HG03025 (cell line): ENCODE measurements around the gene MYO10.
"Not testable (repeated sequence)": the region's sequence is repeated elsewhere in the genome, so short reads cannot be mapped to it uniquely, and the experiment has no call there.

ENCODE experiments used
- ATAC-seq: cut with Tn5 transposase; IDR thresholded peaks from one replicate; pipeline ENCODE4 v1.9.1; 2021; ENCODE audit warnings: mild to moderate bottlenecking, moderate library complexity; ENCODE audit not compliant: unreplicated experiment, low FRiP score

Gene MYO10

GRCh38 chr5:16792598-16793275, 143.4 kb downstream of the MYO10 start:
- no peak for ATAC-seq

DNA sequence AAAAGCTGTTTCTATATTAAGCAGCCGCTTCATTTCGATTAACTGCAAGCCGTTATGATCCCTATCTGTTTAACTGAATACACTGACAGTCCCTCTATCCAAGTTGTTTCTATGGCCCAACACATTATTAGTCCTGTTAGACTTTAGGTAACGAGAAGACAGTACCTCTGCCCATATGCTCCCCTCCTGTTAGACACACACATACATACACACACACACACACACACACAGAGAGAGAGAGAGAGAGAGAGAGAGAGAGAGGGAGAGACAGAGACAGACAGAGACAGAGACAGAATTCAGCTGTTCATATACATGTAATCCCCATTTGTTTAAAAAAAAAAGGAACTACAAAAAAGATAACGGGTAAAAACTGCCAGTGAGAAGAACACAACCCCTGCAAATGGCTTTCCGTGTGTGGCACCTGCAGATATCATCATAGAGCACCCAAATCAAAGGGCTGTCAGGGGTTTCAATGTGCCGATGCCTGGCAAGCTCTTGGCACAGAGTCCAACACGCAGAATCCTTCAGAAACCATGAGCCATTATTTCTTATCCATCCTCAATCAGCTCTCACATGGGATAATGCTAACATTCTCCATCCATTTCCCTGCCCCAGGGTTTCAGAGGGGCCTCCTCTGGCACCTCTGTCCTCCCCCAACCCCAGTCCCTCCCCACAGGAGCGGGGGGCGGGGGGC, 144.0 kb downstream of the MYO10 start:
- no peak for ATAC-seq

DNA sequence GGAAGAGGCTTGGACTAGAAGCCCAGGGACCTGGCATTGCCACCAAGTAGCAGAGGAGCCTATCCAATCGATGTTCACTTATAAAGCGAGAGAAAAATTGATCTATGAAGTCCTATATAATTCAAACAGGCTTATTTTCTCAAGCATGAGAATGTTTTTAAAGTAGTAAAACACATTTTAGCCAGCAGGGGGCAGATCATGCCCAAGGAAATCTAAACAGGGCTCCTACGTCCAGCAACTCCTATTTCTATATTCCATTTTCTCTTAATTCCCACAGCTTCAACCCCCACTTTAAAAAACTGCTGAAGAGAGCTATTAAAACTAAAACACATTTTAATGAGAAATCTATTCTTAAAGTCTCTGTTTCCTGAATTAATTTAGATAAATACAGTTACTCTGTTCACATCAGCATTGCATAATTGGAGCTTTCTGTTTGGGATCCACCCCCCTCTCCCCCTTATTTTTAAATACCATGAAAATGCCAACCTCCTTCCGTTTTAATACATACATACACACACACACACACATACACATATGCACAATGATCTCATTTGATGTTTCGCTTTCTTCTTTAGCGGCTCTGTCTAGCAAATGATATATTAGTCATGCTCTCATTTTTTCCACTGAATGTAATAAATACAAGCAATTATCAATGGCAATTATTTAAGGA, 144.9 kb downstream of the MYO10 start:
- ATAC-seq: no peak

DNA sequence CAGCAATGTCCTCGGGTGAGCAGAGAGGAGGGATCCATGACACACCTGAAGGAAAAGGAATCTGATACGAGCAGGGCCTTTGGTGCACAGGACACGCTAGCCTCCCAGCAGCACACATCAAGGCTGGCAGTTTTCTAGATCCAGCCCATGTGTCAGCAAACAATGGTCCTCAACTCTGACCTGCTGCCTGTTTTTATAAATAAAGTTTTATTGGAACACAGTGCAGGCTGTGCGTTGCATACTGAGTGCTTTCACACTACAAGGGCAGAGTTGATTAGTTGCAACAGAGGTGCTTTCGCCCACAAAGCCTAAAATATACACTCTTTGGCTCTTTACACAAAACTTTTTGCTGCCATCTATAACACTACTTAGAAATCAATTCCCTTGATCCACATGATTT, 147.1 kb downstream of the MYO10 start:
- no peak for ATAC-seq

DNA sequence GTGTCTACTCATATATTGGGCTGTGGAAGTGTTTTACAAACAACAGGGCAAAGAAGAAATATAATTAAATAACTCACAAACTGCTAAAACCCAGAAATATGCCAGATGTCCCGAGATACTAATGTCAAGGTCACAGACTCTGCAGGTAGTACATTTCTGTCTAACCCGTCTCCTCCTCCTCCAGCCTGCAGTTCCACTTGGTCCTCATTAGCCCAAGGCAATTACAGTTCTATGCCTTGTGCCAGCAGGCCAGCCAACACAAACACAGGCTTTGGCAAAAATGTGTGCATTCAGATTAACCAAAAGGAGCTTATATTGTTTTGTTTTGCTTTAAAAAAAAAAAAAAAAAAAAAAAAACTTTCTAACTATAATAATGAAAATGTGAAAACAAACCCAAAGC, 148.8 kb downstream of the MYO10 start:
- no peak for ATAC-seq

DNA sequence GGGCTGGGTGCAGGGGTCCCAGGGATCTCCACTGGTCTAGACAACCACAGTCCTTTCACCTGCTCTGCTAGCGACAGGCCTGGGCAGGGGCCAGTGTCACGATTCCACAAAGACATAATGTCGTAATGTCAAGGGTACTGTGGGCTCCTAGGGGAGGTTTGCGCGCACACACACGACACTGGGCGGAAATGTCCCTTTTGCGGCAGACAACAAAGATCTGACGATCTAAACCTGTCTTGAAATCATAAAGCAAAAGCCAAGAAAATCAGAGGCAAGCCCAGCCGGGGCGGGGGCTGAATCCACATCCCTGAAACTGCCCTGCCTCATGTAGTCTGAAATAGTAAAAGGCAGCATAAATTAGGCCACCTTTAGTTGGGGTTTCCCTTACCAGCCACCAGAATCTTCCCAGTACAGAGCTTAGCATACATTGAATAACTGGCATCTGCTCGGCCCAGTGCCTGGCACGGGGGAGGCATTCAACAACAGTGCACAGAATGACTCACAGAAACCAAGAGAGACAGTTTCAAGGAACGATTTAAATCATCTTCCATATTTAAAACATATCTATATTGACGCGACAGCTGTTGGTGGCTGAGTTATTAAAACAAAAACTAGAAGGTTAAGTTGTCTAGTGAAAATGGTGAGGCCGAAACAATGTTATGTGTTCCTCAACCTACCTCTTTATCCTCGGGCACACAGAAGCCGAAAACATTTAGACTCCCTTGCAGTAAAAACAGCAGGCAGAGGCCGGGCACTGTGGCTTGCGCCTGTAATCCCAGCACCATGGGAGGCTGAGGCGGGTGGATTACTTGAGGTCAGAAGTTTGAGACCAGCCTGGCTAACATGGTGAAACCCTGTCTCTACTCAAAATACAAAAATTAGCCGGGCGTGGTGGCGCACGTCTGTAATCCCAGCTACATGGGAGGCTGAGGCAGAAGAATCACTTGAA, 151.0 kb downstream of the MYO10 start:
- ATAC-seq: peak; percentile 69

DNA sequence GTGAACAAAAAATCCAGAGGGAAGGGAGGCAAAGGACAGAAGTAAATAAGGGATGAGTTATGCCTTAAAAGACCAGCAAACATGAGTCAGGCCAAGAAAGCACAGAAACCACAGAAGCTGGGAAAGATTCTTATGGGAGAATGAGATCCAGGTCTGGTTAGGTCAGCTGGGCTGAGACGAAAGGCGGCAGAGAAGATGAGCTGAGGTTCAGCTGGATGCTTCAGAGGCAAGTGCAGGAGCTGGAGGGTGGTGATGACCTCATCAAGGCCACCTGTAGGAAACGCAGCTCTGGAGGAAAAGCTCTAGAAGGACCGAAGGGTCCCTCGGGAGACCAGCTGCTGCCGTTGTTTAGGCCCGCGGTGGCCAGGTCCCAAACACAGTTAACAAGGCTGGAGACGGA, 152.0 kb downstream of the MYO10 start:
- no peak for ATAC-seq

DNA sequence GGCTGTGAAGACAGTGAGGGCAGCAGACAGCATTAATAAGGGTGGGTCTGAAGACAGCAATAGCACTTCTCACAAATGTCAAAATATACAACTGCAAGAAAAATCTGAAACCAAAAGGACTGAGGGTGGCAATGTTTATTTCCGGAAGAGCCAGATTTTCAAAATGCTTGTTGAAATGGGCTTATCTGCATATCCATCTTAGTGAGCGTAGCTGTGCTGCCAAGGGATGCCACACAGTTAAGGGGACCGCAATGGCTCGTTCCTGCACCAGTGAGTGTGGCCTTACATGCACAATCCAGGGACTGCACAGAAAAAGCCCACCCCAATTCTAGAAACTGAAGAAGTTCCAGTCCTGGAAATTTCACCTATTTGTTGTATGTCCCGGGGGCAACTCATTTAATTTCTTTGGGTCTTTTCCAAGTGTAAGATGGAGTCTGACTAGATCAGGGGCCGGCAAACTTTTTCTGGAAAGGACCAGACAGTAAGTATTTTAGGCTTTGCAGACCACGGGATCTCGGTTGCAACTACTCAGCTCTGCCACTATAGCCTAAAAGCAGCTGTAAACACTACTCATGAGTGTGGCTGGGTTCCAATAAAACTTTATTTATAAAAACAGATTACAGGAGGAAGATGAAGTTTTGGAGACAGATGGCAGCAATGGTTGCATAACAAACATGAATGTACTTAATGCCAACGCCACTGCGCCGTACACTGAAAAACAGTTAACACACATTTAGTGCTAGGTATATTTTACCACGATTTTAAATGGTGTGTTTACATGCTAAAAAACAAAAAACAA, 154.1 kb downstream of the MYO10 start:
- no peak for ATAC-seq

DNA sequence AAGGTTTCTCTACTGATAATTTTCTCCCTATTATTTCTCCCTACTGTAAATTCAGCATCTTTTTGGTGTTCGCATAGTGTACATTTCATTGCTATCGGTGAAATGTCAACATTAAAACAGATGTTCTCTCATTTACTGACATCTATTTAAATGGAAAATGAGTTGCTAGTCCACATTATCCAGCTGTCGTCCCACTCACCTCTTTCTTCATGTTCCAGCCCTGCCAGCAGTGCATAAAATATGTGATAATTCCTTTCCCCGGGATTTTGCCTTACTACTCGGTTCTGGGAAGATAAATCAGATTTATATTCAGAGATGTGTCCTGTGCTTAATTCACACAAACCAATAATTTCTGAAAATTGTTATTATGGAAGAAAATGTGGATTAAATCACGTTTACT, 155.8 kb downstream of the MYO10 start:
- ATAC-seq: no peak

DNA sequence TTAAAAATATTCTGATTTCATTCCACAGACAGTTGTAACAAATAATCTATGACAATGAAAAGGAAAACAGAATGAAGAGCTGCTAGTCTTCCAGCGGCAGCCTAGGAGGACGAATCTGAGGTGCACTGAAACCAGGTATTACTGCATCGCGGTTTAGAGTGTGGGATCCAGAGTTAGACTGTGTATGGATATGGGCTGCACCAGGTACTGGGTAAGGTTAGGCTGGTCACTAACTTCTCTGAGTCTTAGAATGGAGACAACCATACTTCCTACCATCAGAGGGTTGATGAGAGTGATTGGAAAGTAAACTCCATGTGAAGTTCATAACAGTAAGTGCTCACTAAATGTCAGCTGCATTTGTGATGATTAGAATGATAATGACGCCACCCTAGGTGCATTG, 158.7 kb downstream of the MYO10 start:
- no peak for ATAC-seq

DNA sequence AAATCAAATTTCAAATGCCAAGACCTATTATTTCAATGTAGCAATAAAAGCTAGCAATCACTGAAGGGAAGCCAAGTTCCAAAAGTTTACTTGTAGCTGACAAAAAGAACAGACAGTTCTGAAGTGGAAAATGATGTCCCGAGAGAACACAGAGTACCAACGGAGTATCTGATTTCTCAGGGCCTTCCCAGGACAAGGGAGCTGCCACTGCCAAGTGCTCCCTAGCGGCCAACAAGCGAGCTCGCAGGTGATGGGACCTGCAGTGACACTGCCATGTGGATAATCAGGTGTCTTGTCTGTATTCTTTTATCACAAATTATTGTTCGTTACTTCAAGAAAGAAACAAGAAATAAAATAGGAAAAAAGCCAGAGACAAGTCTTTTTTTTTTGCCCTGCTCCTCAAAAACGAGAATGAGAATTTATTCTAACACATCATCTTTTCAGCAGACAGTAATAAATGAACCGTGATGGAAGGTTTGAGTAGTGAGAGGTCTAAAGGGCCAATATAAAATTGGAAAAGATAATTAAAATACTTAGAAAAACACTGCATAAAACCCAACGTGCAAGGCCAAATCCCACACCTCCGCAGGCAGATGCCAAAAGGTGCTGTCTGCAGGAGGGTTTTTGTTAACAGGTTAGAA, 159.4 kb downstream of the MYO10 start:
- ATAC-seq: no peak

DNA sequence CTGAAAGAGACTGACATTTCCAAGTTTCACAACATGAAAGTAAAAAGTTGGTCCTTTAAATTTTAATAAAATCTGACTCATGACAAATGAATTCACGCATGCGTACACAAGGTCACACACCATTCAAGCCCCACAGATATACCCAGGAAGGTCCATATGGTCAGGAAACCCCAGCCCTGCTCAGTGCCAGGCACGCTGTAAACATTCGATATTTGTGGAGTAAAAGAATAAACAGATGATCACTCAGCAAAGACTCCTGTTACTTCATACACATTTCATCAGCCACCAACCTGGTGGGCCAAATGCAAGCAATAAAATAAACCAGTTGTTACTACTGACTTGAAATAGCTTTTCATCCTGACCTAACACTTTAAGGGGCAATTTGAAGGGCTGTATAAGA, 161.3 kb downstream of the MYO10 start:
- no peak for ATAC-seq

- ATAC-seq: no peak
These were observed 162.1 kb downstream of the MYO10 start for GRCh38 chr5:16773991-16774390.

- ATAC-seq: no peak
These were observed 163.5 kb downstream of the MYO10 start for GRCh38 chr5:16772556-16772955.

DNA sequence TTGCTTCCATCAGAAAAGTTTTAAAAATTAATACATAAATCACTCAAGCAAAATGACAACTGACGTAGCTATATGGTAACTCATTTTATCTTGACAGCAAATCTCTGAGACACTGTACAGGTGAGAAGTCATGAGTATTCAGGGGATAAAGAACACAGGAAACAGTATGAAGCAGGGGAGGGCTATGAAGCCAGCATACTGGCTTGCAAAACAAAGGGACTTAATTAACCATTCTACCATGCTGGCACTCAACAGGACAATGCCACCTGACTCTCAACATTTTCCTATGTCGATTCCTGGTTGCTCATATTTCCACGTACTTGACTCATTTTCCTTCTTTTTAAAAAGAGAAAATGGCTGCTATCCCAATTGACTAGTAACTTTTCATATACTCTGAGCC, 167.9 kb downstream of the MYO10 start:
- no peak for ATAC-seq

GRCh38 chr5:16763211-16763610, 172.9 kb downstream of the MYO10 start:
- no peak for ATAC-seq

DNA sequence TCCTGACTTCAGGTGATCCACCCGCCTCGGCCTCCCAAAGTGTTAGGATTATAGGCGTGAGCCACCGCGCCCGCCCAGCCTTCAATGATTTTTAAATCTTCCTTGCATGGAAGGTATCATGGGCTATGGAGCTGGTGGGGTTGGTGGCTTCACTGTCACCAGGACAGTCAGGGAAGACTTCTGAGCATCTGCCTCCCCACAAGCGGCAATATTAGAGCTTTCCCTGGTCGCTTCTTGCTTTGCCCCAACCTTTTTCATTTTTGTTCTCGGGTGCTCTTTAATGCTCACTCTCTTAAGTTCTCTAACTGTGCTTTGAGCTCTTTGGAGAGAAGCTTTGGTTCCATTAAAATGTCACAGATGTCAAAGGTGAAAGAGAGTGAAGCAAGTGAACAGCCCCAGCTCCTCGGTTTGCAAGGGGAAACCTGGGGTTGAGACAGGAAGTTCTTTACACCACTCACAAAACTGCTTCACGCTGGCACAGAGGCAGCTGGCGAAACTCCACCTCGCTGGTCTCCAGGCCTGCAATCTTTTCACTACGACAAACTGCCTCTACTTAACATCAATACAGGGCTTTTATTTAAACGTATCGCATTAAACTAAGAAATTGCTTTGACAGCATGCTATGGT, 176.8 kb downstream of the MYO10 start:
- no peak for ATAC-seq

GRCh38 chr5:16757989-16758501, 178.0 kb downstream of the MYO10 start:
- ATAC-seq: no peak

GRCh38 chr5:16757577-16757976, 178.5 kb downstream of the MYO10 start:
- not testable (repeated sequence) for ATAC-seq
